Neural crest cell (in vitro differentiated cells): Measurements from ENCODE around the gene ZCCHC24. TPM values are rescaled to one million over a fixed set of nuclear protein-coding genes. Genes with fewer than 3 reads are reported as not detected.

ENCODE experiments used
- DNase-seq: peaks from one replicate; pipeline ENCODE4 v3.0.0; 2021; ENCODE audit warnings: low read depth, mixed read lengths, low spot score
- H3K27ac Mint-ChIP-seq: one replicate; pipeline ENCODE4 v1.8.0; 2021; ENCODE audit warnings: mild to moderate bottlenecking, mixed read lengths; ENCODE audit not compliant: unreplicated experiment
- H3K27me3 Mint-ChIP-seq: 2 replicates; pipeline ENCODE4 v1.8.0; 2021; ENCODE audit warnings: low read depth, mild to moderate bottlenecking, mixed read lengths
- H3K36me3 Mint-ChIP-seq: 2 replicates; pipeline ENCODE4 v1.8.0; 2021; ENCODE audit warnings: low read depth, mild to moderate bottlenecking, mixed read lengths
- H3K4me1 Mint-ChIP-seq: 2 replicates; pipeline ENCODE4 v1.8.0; 2021; ENCODE audit warnings: mixed read lengths
- H3K4me3 Mint-ChIP-seq: one replicate; pipeline ENCODE4 v1.8.0; 2021; ENCODE audit warnings: mild to moderate bottlenecking, mixed read lengths
- H3K9me3 Mint-ChIP-seq: 2 replicates; pipeline ENCODE4 v1.8.0; 2021; ENCODE audit warnings: mixed read lengths
- CTCF ChIP-seq: fragments of 200-600 bp; sonication (generic); conservative IDR thresholded peaks from 2 replicates; pipeline ENCODE4 v1.5.0; 2021; ENCODE audit warnings: antibody characterized with exemption, mild to moderate bottlenecking
- total RNA-seq: library from RNA; stranded (reverse); gene quantifications from 2 replicates; pipeline ENCODE4 v1.2.1, GENCODE V29; 2021

Gene ZCCHC24
- total RNA-seq, 1 donor from 2014 or later = 26.5 TPM

DNA sequence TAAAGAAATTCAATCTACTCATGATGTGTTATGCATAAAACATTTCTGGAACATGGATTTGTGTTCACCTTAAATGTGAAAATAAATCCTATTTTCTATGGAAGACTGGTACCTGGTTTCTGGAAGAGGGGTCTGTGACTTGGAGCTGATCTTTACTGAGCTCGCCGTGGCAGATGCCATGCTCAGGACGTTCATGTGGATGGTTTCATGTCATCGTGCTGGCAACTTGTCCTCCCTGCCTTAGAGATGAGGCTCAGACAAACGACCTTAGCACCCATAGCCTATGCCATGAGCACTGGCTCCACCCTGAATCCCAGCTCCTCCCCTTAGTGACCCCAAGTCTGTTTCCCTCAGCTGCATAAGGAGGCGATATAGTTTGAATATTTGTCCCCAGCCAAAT, 90.8 kb downstream of the ZCCHC24 start:
- Mint-ChIP-seq H3K27ac (no peak overlapping the region), H3K4me1 (no peaks in the 10 kb centered on the region), H3K4me3 (no peak overlapping the region), H3K36me3 (peaks cover 42% of the 10 kb centered on the region), H3K9me3 (no peaks in the 10 kb centered on the region), H3K27me3 (no peaks in the 10 kb centered on the region)
- TF ChIP-seq CTCF = no peak
- DNase-seq = no peak

- H3K4me1 Mint-ChIP-seq = no peaks in the 10 kb centered on the region
- H3K27ac Mint-ChIP-seq = no peak overlapping the region
- no peak overlapping the region for H3K4me3 Mint-ChIP-seq
- no peaks in the 10 kb centered on the region for H3K9me3 Mint-ChIP-seq
- no peaks in the 10 kb centered on the region for H3K27me3 Mint-ChIP-seq
- DNase-seq = no peak
- TF ChIP-seq CTCF = no peak
- peaks cover 42% of the 10 kb centered on the region for H3K36me3 Mint-ChIP-seq
These were observed 91.3 kb downstream of the ZCCHC24 start for GRCh38 chr10:79354141-79354540.

DNA sequence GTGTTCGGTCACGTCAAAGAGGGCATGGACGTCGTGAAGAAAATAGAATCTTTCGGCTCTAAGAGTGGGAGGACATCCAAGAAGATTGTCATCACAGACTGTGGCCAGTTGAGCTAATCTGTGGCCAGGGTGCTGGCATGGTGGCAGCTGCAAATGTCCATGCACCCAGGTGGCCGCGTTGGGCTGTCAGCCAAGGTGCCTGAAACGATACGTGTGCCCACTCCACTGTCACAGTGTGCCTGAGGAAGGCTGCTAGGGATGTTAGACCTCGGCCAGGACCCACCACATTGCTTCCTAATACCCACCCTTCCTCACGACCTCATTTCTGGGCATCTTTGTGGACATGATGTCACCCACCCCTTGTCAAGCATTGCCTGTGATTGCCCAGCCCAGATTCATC, 91.7 kb downstream of the ZCCHC24 start:
- Mint-ChIP-seq H3K4me3 (no peak overlapping the region), H3K27me3 (no peaks in the 10 kb centered on the region), H3K9me3 (no peaks in the 10 kb centered on the region), H3K27ac (peak overlapping the region; percentile 89), H3K36me3 (peaks cover 42% of the 10 kb centered on the region), H3K4me1 (peaks cover 2% of the 10 kb centered on the region)
- no peak for DNase-seq
- no peak for TF ChIP-seq CTCF

DNA sequence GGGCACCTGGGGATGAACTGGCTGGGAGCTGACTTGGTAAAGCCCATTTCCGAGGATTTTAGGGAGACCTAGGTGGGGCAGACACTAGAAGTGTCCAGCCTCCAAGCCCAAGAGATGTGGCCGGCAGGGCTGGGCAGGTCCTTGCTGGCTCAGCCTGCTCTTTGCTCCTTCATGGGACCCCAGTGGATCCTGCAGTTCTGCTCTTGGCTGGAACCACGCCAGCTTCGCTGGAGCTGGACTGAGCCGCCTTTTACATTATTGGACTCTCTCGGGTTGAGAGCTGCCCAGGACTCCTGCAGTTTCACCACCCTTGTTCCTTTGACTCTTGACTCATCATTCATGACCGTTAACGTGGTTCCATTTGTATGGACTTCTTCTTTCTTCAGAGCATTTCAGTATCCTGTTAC, 92.4 kb downstream of the ZCCHC24 start:
- Mint-ChIP-seq H3K36me3 (peaks cover 42% of the 10 kb centered on the region), H3K4me1 (peaks cover 8% of the 10 kb centered on the region), H3K4me3 (no peak overlapping the region), H3K27me3 (no peaks in the 10 kb centered on the region), H3K27ac (no peak overlapping the region), H3K9me3 (no peaks in the 10 kb centered on the region)
- no peak for DNase-seq
- TF ChIP-seq CTCF = no peak

DNA sequence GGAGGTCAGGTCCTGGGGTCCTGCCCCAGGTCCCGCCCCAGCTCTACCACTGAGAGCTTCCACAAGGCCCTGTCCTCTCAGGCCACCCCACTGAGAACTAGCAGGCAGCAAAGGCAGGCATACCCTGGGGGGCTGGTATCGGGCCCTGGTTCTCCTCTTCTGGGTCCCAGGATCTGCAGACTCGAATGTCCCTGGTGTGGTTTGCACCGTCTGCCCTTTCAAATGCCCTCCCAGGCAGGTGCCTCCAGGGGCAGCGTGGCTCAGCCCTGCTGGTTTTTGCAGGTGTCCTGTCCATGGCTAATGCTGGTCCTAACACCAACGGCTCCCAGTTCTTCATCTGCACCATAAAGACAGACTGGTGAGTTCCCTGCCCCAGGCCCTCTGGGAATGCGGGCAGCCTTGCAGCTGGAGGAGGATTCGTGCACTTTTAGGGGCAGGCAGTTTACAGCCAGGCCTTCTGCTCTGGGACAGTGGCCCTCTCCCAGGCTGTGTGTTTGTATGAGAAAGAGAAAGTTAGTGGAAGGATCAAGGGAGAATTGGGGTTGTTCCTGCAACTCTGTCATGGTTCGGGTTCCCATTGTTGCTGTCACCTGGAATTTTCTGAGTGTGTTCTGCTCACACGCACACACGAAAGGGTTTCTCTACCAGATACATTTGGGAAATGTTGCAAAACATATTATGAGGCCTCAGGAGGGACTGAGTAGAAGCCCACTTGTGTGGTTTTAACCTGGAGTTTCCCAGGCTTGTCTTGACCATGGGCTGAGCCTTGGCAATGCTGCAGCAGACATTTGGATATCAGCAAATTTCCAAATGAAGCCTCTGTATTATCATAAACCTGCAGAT, 93.2 kb downstream of the ZCCHC24 start:
- H3K4me3 Mint-ChIP-seq = no peak overlapping the region
- peak overlapping the region; percentile 43 for H3K27ac Mint-ChIP-seq
- no peak for TF ChIP-seq CTCF
- no peak for DNase-seq
- H3K9me3 Mint-ChIP-seq = no peaks in the 10 kb centered on the region
- H3K4me1 Mint-ChIP-seq = peaks cover 8% of the 10 kb centered on the region
- H3K36me3 Mint-ChIP-seq = peaks cover 42% of the 10 kb centered on the region
- no peaks in the 10 kb centered on the region for H3K27me3 Mint-ChIP-seq
